ENCODE measurements around the gene KDM6A.
"Not testable (repeated sequence)": the region's sequence is repeated elsewhere in the genome, so short reads cannot be mapped to it uniquely, and the experiment has no call there.

KDM6A gene

GRCh38 chrX:44931441-44931973, 58.5 kb downstream of the KDM6A start:
- no peak for DNase-seq

GRCh38 chrX:44935172-44935571, 62.2 kb downstream of the KDM6A start:
- no peak for DNase-seq

GRCh38 chrX:44935640-44936039, 62.7 kb downstream of the KDM6A start:
- DNase-seq: no peak

GRCh38 chrX:44937606-44938005, 64.6 kb downstream of the KDM6A start:
- no peak for DNase-seq

GRCh38 chrX:44938111-44938510, 65.1 kb downstream of the KDM6A start:
- no peak for DNase-seq

GRCh38 chrX:44940541-44940940, 67.6 kb downstream of the KDM6A start:
- DNase-seq: not testable (repeated sequence)

- no peak for DNase-seq
Observed at GRCh38 chrX:44943007-44943406, 70.0 kb downstream of the KDM6A start.

- DNase-seq: no peak
Observed at GRCh38 chrX:44944894-44945293, 71.9 kb downstream of the KDM6A start.

GRCh38 chrX:44945736-44946135, 72.7 kb downstream of the KDM6A start:
- DNase-seq: no peak

- no peak for DNase-seq
Observed at GRCh38 chrX:44946771-44947170, 73.8 kb downstream of the KDM6A start.

GRCh38 chrX:44947995-44948394, 75.0 kb downstream of the KDM6A start:
- no peak for DNase-seq

- DNase-seq: no peak
Observed at GRCh38 chrX:44948406-44948805, 75.4 kb downstream of the KDM6A start.

- no peak for DNase-seq
Observed at GRCh38 chrX:44949125-44949524, 76.1 kb downstream of the KDM6A start.

- DNase-seq: not testable (repeated sequence)
Observed at GRCh38 chrX:44950471-44951366, 77.7 kb downstream of the KDM6A start.

GRCh38 chrX:44951572-44952067, 78.6 kb downstream of the KDM6A start:
- DNase-seq: no peak

GRCh38 chrX:44952329-44953027, 79.5 kb downstream of the KDM6A start:
- no peak for DNase-seq

GRCh38 chrX:44953734-44954502, 80.9 kb downstream of the KDM6A start:
- DNase-seq: no peak

- DNase-seq: no peak
Observed at GRCh38 chrX:44954562-44954961, 81.6 kb downstream of the KDM6A start.

- no peak for DNase-seq
Observed at GRCh38 chrX:44957848-44958247, 84.9 kb downstream of the KDM6A start.

GRCh38 chrX:44958480-44958879, 85.5 kb downstream of the KDM6A start:
- no peak for DNase-seq

- DNase-seq: peak; percentile 41
Observed at GRCh38 chrX:44961817-44962607, 89.0 kb downstream of the KDM6A start.

- no peak for DNase-seq
Observed at GRCh38 chrX:44962944-44963343, 90.0 kb downstream of the KDM6A start.

Data from CD4-positive, alpha-beta T cell treated with Interleukin-17A for 4 hours (primary cell).